ENCODE data around the gene SLC27A5.

Gene SLC27A5

DNA sequence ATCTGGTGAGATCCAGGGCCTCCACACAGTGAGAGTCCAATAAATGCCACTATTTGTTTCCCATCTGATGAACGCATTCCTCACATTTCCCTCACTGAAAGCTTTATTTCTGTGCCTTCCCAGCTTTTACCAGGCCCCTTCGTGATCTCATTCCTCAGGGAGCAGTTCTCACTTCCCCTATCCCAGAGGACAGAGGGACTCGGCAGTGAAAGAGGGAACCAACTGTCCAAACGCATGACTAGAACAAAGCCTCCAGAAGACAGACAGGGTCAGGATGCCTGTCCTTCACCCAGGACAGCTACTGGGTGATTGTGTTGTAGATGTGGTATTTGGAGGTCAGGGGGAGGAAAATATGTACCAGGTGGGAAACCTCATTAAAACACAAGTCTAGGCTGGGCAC, 9.9 kb upstream of the SLC27A5 start:
- POLR2A ChIA-PET, result interaction anchor here (1.3 to 7.8 kb wide), 4 partner anchors 23 to 37 kb away, joined by 4 to 96 read pairs (median 48); partner anchors contain the start of genes CHMP2A, TRIM28 and UBE2M
- TF ChIP-seq TARDBP (IDR thresholded peaks at IDR 0.05) (no peak), FOXM1 (IDR thresholded peaks at IDR 0.05; ENCODE audit: borderline replicate concordance) (no peak)
- CTCF ChIA-PET, result interaction anchor here (0.6 to 0.9 kb wide), 2 partner anchors 16 to 59 kb away, joined by 3 to 7 read pairs; no protein-coding TSS in a partner anchor
- no peak for DNase-seq (ENCODE audit: extremely low spot score)

- CTCF ChIA-PET, result interaction anchor here (0.8 to 2.1 kb wide), 7 partner anchors 8 to 117 kb away, joined by 3 to 9 read pairs (median 5); partner anchors contain the start of genes CHMP2A and TRIM28
- POLR2A ChIA-PET, result interaction anchor here (0.5 to 7.8 kb wide), 33 partner anchors 9 to 839 kb away, joined by 3 to 96 read pairs (median 5); partner anchors contain the start of genes CHMP2A, TRIM28, UBE2M and ZNF274
- no peak for DNase-seq (ENCODE audit: extremely low spot score)
- TF ChIP-seq ZNF384 (IDR thresholded peaks at IDR 0.05) (no peak), FOXA1 (IDR thresholded peaks at IDR 0.05) (no peak), ARNT (IDR thresholded peaks at IDR 0.05) (no peak), SUZ12 (IDR thresholded peaks at IDR 0.05) (no peak), NFRKB (IDR thresholded peaks at IDR 0.05) (no peak), FOXM1 (IDR thresholded peaks at IDR 0.05; ENCODE audit: borderline replicate concordance) (no peak), LEF1 (IDR thresholded peaks at IDR 0.05; ENCODE audit: borderline replicate concordance) (no peak), HDGF (IDR thresholded peaks at IDR 0.05; ENCODE audit: borderline replicate concordance) (no peak), FOXK2 (IDR thresholded peaks at IDR 0.05) (no peak), CTBP1 (IDR thresholded peaks at IDR 0.05; ENCODE audit: borderline replicate concordance) (no peak), ELF4 (IDR thresholded peaks at IDR 0.05) (no peak), L3MBTL2 (conservative IDR thresholded peaks at IDR 0.05) (no peak), BHLHE40 (IDR thresholded peaks at IDR 0.05; ENCODE audit: borderline replicate concordance) (no peak), TARDBP (IDR thresholded peaks at IDR 0.05) (no peak), SP1 (IDR thresholded peaks at IDR 0.05) (no peak)
- TF ChIP-seq, protein P1, sequence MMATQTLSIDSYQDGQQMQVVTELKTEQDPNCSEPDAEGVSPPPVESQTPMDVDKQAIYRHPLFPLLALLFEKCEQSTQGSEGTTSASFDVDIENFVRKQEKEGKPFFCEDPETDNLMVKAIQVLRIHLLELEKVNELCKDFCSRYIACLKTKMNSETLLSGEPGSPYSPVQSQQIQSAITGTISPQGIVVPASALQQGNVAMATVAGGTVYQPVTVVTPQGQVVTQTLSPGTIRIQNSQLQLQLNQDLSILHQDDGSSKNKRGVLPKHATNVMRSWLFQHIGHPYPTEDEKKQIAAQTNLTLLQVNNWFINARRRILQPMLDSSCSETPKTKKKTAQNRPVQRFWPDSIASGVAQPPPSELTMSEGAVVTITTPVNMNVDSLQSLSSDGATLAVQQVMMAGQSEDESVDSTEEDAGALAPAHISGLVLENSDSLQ (IDR thresholded peaks at IDR 0.05), result no peak
These were observed 8.4 kb upstream of the SLC27A5 start for GRCh38 chr19:58520257-58520599.

DNA sequence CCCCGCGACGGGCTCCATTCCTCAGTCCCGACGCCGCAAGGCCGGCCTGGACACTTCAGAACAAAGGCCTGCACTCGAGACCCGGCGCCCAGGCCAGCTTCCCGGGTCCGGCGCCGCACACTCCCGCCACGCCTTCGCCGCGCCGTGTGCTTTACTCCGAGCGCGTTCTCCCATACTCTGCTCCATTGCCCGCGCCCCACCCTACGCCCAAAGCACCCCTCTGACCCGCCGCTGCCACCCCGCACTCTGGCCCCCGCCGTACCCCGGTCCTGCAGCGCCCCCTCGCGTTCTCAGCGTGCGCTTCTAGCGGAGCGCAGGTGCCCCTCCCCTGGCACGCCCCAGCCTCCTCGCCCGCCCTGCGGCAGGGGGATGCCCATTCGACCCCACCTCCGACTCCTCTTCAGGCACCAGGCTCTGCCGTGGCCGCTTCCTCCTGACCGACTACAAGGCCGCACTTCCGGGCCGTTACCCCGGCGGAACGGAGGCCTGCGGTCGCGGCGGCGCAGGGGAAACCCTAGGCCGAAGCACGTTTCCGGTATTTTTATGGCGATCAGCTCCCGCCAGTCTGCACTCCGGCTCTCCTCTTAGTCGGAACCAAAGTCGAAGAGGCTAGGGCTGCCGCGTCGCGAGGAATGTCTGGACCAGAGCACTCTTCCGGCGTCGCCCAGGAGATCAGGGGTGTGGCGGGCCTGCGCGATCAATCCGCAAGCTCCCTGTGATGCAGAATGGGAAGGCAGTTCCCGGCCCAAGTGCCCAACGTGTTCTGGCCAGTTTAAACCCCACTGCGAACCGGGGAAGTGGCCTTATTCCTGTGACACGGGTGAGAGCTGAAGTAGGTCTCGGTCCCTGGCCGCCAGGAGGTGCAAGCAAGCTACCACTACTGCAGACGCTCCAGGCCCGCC, 7.8 kb upstream of the SLC27A5 start, which contains the start of gene ZBTB45:
Gene ZBTB45, minus strand, starts transcription at position 456 of the 902 bp plus-strand sequence. CDS start 2,137 bp downstream, outside the sequence.
- peak; percentile 42 for TF ChIP-seq L3MBTL2 (conservative IDR thresholded peaks at IDR 0.05)
- TF ChIP-seq FOXM1 (IDR thresholded peaks at IDR 0.05; ENCODE audit: borderline replicate concordance), result peak; percentile 45; the same call in 1 of the 2 replicates
- no peak for TF ChIP-seq FOXK2 (IDR thresholded peaks at IDR 0.05)
- TF ChIP-seq LEF1 (IDR thresholded peaks at IDR 0.05; ENCODE audit: borderline replicate concordance), result no peak
- TF ChIP-seq BHLHE40 (IDR thresholded peaks at IDR 0.05; ENCODE audit: borderline replicate concordance), result no peak
- TF ChIP-seq CTBP1 (IDR thresholded peaks at IDR 0.05; ENCODE audit: borderline replicate concordance), result peak; percentile 96
- no peak for TF ChIP-seq SP1 (IDR thresholded peaks at IDR 0.05)
- no peak for TF ChIP-seq HDGF (IDR thresholded peaks at IDR 0.05; ENCODE audit: borderline replicate concordance)
- no peak for TF ChIP-seq ZNF384 (IDR thresholded peaks at IDR 0.05)
- TF ChIP-seq SUZ12 (IDR thresholded peaks at IDR 0.05), result no peak
- TF ChIP-seq, protein P1 (IDR thresholded peaks at IDR 0.05), result peak; percentile 77
- no peak for TF ChIP-seq TARDBP (IDR thresholded peaks at IDR 0.05)
- TF ChIP-seq NFRKB (IDR thresholded peaks at IDR 0.05), result no peak
- no peak for TF ChIP-seq FOXA1 (IDR thresholded peaks at IDR 0.05)
- TF ChIP-seq ELF4 (IDR thresholded peaks at IDR 0.05), result peak; percentile 90
- peak; percentile 77 for TF ChIP-seq ARNT (IDR thresholded peaks at IDR 0.05)
- POLR2A ChIA-PET, result interaction anchor here (0.5 to 7.8 kb wide), 39 partner anchors 9 to 838 kb away, joined by 3 to 96 read pairs (median 4); partner anchors contain the start of genes CHMP2A, TRIM28, UBE2M and ZNF274
- CTCF ChIA-PET, result interaction anchor here (0.6 to 2.1 kb wide), 9 partner anchors 9 to 117 kb away, joined by 3 to 9 read pairs (median 4); partner anchors contain the start of genes CHMP2A and TRIM28
- DNase-seq (ENCODE audit: extremely low spot score), result peak; percentile 87

GRCh38 chr19:58519087-58519354, 7.2 kb upstream of the SLC27A5 start:
- POLR2A ChIA-PET, result interaction anchor here (0.6 to 7.8 kb wide), 21 partner anchors 19 to 837 kb away, joined by 3 to 96 read pairs (median 4); partner anchors contain the start of genes CHMP2A, TRIM28, UBE2M and ZNF274
- TF ChIP-seq LEF1 (IDR thresholded peaks at IDR 0.05; ENCODE audit: borderline replicate concordance) (no peak), SP1 (IDR thresholded peaks at IDR 0.05) (no peak), HDGF (IDR thresholded peaks at IDR 0.05; ENCODE audit: borderline replicate concordance) (no peak), ELF4 (IDR thresholded peaks at IDR 0.05) (no peak), FOXK2 (IDR thresholded peaks at IDR 0.05) (no peak), TARDBP (IDR thresholded peaks at IDR 0.05) (no peak), NFRKB (IDR thresholded peaks at IDR 0.05) (no peak), L3MBTL2 (conservative IDR thresholded peaks at IDR 0.05) (no peak), CTBP1 (IDR thresholded peaks at IDR 0.05; ENCODE audit: borderline replicate concordance) (no peak), ARNT (IDR thresholded peaks at IDR 0.05) (no peak)
- TF ChIP-seq, protein P1 (IDR thresholded peaks at IDR 0.05), result no peak
- CTCF ChIA-PET, result interaction anchor here (0.6 to 2.1 kb wide), 5 partner anchors 14 to 62 kb away, joined by 3 to 9 read pairs (median 8); partner anchors contain the start of gene TRIM28
- peak; percentile 69 for DNase-seq (ENCODE audit: extremely low spot score)

DNA sequence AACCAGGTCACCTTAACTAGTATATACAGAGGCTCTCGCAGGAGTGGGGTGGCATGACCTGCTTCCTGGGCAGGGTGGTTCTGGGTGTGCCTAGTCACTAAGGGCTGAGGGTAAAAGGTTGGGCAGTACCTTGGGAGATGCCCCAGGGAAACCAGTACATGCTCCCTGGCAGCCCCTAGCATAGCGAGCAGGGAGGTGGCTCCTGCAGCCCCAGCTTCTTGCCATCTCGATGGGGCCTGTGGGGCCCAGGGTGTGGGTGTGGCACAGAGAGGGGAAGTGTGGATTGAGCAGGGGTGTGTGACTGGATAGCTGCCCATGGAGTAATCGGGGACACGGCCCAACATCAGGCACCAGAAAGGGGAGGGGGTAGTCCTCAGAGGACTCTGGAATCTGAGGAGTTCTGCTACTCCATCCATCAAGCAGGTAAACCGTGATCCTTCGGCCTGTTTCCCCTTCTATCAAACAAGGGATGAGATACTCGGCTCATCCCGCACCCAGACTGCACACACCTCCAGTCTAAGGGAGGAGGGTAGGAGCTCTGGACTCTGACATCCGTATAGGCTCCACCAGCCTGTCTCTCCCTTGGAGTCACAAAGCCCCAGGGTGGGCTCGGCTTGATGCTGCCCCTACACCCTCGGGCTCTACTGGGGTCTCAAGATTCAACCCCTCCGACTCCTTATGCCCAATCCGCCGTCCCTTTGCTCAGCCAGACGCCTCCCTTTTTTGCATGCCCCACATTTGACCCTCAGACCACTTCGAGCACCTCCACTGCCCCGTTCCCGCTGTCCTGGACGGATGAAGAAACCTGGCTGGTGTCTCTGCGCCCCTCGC, 6.7 kb upstream of the SLC27A5 start:
- TF ChIP-seq BHLHE40 (IDR thresholded peaks at IDR 0.05; ENCODE audit: borderline replicate concordance), result no peak
- TF ChIP-seq FOXA1 (IDR thresholded peaks at IDR 0.05), result no peak
- no peak for TF ChIP-seq HDGF (IDR thresholded peaks at IDR 0.05; ENCODE audit: borderline replicate concordance)
- TF ChIP-seq FOXK2 (IDR thresholded peaks at IDR 0.05), result no peak
- TF ChIP-seq ARNT (IDR thresholded peaks at IDR 0.05), result no peak
- no peak for TF ChIP-seq ZNF384 (IDR thresholded peaks at IDR 0.05)
- TF ChIP-seq ELF4 (IDR thresholded peaks at IDR 0.05), result no peak
- no peak for TF ChIP-seq LEF1 (IDR thresholded peaks at IDR 0.05; ENCODE audit: borderline replicate concordance)
- TF ChIP-seq FOXM1 (IDR thresholded peaks at IDR 0.05; ENCODE audit: borderline replicate concordance), result no peak
- TF ChIP-seq TARDBP (IDR thresholded peaks at IDR 0.05), result no peak
- TF ChIP-seq, protein P1 (IDR thresholded peaks at IDR 0.05), result no peak
- TF ChIP-seq NFRKB (IDR thresholded peaks at IDR 0.05), result no peak
- no peak for TF ChIP-seq CTBP1 (IDR thresholded peaks at IDR 0.05; ENCODE audit: borderline replicate concordance)
- TF ChIP-seq L3MBTL2 (conservative IDR thresholded peaks at IDR 0.05), result no peak
- no peak for TF ChIP-seq SP1 (IDR thresholded peaks at IDR 0.05)
- ChIA-PET POLR2A (interaction anchor here (0.5 to 7.8 kb wide), 19 partner anchors 18 to 290 kb away, joined by 3 to 96 read pairs (median 4); partner anchors contain the start of genes CHMP2A, TRIM28, UBE2M and ZNF324B), CTCF (interaction anchor here (0.6 to 2.1 kb wide), 5 partner anchors 14 to 63 kb away, joined by 3 to 9 read pairs (median 8); partner anchors contain the start of gene TRIM28)
- DNase-seq (ENCODE audit: extremely low spot score), result no peak

All from HEK293T (cell line).